ENCODE measurements around the gene DAPK1. TPM values are rescaled to one million over a fixed set of nuclear protein-coding genes. Genes with fewer than 3 reads are reported as not detected.

DAPK1 gene
- total and polyA plus RNA-seq, 8 donors, result 9.0 to 88.7 (median 50.7) TPM

DNA sequence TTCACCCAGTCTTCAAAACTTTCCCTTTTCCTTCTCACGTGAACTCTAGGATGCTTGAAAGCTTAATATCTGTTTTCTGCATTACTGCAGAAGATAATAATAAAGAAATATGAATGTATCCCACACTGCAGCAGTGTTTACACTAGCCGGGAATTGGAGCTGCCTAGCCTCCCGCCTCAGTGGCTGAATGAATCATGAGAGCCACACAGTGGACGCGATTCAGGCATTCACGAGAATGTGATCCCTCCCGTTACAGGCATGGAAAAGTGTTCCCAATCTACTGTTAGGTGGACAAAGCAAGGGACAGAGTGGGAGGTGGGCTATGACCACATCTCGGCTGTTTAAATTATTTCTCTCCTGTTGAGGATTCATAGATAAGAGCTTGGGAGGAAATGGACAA is 158.8 kb downstream of the DAPK1 start:
- Histone ChIP-seq H3K9me3 (no peaks in the 10 kb centered on the region), H3K4me1 (peaks cover 0 to 16% (median 9%) of the 10 kb centered on the region in 4 donors), H3K27ac (no peak overlapping the region), H3K27me3 (no peaks in the 10 kb centered on the region), H3K36me3 (peaks cover 21 to 51% (median 46%) of the 10 kb centered on the region in 4 donors), H3K4me3 (no peak overlapping the region)
- 21 to 42% (median 27%) methylated on average over 8 of the region's 8 CpGs for WGBS, 5 donors
- intact Hi-C loops (cut with DNase I; ENCODE audit: low total_unique reads), result no loop called here
- DNase-seq, result peak; percentile 42 to 67
- TF ChIP-seq POLR2A (IDR thresholded peaks at IDR 0.05) (no peak), POLR2AphosphoS5 (IDR thresholded peaks at IDR 0.05) (peak in 1 of 3 donors; percentile 41), EP300 (IDR thresholded peaks at IDR 0.05) (no peak)
- TF ChIP-seq, protein P1, sequence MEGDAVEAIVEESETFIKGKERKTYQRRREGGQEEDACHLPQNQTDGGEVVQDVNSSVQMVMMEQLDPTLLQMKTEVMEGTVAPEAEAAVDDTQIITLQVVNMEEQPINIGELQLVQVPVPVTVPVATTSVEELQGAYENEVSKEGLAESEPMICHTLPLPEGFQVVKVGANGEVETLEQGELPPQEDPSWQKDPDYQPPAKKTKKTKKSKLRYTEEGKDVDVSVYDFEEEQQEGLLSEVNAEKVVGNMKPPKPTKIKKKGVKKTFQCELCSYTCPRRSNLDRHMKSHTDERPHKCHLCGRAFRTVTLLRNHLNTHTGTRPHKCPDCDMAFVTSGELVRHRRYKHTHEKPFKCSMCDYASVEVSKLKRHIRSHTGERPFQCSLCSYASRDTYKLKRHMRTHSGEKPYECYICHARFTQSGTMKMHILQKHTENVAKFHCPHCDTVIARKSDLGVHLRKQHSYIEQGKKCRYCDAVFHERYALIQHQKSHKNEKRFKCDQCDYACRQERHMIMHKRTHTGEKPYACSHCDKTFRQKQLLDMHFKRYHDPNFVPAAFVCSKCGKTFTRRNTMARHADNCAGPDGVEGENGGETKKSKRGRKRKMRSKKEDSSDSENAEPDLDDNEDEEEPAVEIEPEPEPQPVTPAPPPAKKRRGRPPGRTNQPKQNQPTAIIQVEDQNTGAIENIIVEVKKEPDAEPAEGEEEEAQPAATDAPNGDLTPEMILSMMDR (IDR thresholded peaks at IDR 0.05), result peak in 1 of 7 experiments; percentile 37

DNA sequence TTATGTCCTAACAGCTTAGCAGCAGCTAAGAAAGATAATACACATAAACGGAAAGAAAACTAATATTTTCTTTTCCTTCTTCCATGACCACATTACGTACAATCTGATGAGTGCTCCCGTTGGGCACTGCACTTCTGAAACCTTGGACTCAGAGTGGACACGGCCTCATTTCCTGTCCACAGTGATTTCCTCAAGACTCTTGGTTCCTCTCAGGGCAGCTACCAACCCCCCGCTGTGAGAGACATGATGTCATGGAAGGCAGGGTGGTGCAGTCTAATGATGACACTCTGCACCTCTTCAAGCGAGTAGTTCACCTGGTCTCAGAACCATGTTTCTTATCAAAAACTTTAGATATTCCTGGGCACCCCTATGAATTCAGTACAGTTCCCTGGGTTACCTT is 159.5 kb downstream of the DAPK1 start:
- TF ChIP-seq EP300 (IDR thresholded peaks at IDR 0.05) (no peak), POLR2A (IDR thresholded peaks at IDR 0.05) (no peak), POLR2AphosphoS5 (IDR thresholded peaks at IDR 0.05) (no peak)
- TF ChIP-seq, protein P1 (IDR thresholded peaks at IDR 0.05), result no peak
- H3K4me1 ChIP-seq, result peaks cover 0 to 16% (median 9%) of the 10 kb centered on the region in 4 donors
- DNase-seq, result no peak
- H3K27ac ChIP-seq, result no peak overlapping the region
- 59 to 70% (median 64%) methylated on average over 6 of the region's 6 CpGs for WGBS, 5 donors
- intact Hi-C loops (cut with DNase I; ENCODE audit: low total_unique reads), result no loop called here
- H3K4me3 ChIP-seq, result no peak overlapping the region
- H3K36me3 ChIP-seq, result peaks cover 21 to 49% (median 44%) of the 10 kb centered on the region in 4 donors
- no peaks in the 10 kb centered on the region for H3K9me3 ChIP-seq
- no peaks in the 10 kb centered on the region for H3K27me3 ChIP-seq

DNA sequence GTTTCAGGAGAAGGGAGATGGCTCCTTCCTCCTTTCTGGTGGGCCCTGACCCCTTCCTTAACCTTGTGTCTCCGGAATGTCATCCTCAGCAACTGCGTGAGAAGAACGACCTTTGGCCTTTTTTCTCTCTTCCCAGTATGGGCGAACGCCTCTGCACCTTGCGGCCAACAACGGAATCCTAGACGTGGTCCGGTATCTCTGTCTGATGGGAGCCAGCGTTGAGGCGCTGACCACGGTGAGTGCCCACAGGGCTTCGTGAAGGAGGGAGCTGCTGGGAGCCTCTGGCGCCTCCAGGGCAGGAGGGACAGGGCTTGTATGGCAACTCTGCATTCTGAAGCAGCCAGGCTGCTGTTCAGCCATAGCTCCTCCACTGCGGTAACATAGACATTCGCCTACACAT is 160.2 kb downstream of the DAPK1 start:
- no peaks in the 10 kb centered on the region for H3K27me3 ChIP-seq
- no peak for TF ChIP-seq POLR2AphosphoS5 (IDR thresholded peaks at IDR 0.05)
- TF ChIP-seq, protein P1 (IDR thresholded peaks at IDR 0.05), result no peak
- TF ChIP-seq EP300 (IDR thresholded peaks at IDR 0.05), result no peak
- no peak for TF ChIP-seq POLR2A (IDR thresholded peaks at IDR 0.05)
- intact Hi-C loops (cut with DNase I; ENCODE audit: low total_unique reads), result no loop called here
- peaks cover 4 to 20% (median 9%) of the 10 kb centered on the region in 4 donors for H3K4me1 ChIP-seq
- H3K36me3 ChIP-seq, result peaks cover 21 to 49% (median 44%) of the 10 kb centered on the region in 4 donors
- H3K9me3 ChIP-seq, result no peaks in the 10 kb centered on the region
- WGBS, 5 donors, result 90 to 97% (median 95%) methylated on average over 14 to 16 of the region's 16 CpGs
- no peak for DNase-seq
- no peak overlapping the region for H3K4me3 ChIP-seq
- H3K27ac ChIP-seq, result no peak overlapping the region

DNA sequence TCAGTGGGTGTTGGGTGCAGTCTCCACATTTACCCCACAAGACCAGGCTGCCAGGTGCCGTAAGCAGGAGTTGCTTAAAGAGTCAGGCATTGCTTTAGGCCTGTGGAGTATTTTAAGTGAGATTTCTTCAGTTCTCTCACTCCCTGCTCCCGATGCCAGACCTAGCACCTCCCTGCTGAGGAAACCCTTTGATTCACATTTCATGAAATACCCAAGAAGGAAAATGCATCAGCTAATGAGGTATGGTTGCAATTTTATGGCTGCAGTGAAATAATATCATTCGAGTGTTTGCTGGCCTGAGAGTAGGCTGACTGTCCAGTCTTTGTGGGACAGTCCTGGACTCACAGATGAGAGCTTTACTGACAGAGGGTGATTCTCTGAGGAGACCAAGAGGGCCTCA is 160.8 kb downstream of the DAPK1 start:
- DNase-seq, result no peak
- no peaks in the 10 kb centered on the region for H3K9me3 ChIP-seq
- H3K4me3 ChIP-seq, result no peak overlapping the region
- H3K27me3 ChIP-seq, result no peaks in the 10 kb centered on the region
- H3K27ac ChIP-seq, result no peak overlapping the region
- TF ChIP-seq, protein P1 (IDR thresholded peaks at IDR 0.05), result no peak
- TF ChIP-seq EP300 (IDR thresholded peaks at IDR 0.05) (no peak), POLR2AphosphoS5 (IDR thresholded peaks at IDR 0.05) (no peak), POLR2A (IDR thresholded peaks at IDR 0.05) (no peak)
- intact Hi-C loops (cut with DNase I; ENCODE audit: low total_unique reads), result no loop called here
- H3K4me1 ChIP-seq, result peaks cover 4 to 21% (median 9%) of the 10 kb centered on the region in 4 donors
- WGBS, 5 donors, result 83 to 97% (median 95%) methylated on average over 3 of the region's 3 CpGs
- H3K36me3 ChIP-seq, result peaks cover 21 to 53% (median 43%) of the 10 kb centered on the region in 4 donors

Data from stomach (tissue), 9 donors.